ENCODE data around the gene SGMS1.

Gene SGMS1

GRCh38 chr10:50349554-50349953 lies 274.2 kb downstream of the SGMS1 start:
- H3K27ac ChIP-seq = no peak overlapping the region
- no peak for TF ChIP-seq CTCF (conservative IDR thresholded peaks at IDR 0.05)

- TF ChIP-seq CTCF (conservative IDR thresholded peaks at IDR 0.05) = no peak
- no peak overlapping the region for H3K27ac ChIP-seq
Measured at GRCh38 chr10:50347394-50347802, 276.4 kb downstream of the SGMS1 start.

GRCh38 chr10:50346942-50347341 lies 276.8 kb downstream of the SGMS1 start:
- no peak overlapping the region for H3K27ac ChIP-seq
- no peak for TF ChIP-seq CTCF (conservative IDR thresholded peaks at IDR 0.05)

- no peak overlapping the region for H3K27ac ChIP-seq
- TF ChIP-seq CTCF (conservative IDR thresholded peaks at IDR 0.05) = no peak
Measured at GRCh38 chr10:50345545-50345944, 278.2 kb downstream of the SGMS1 start.

- no peak for TF ChIP-seq CTCF (conservative IDR thresholded peaks at IDR 0.05)
Measured at GRCh38 chr10:50343702-50344331, 279.9 kb downstream of the SGMS1 start.

GRCh38 chr10:50341987-50342386 lies 281.8 kb downstream of the SGMS1 start:
- no peak overlapping the region for H3K27ac ChIP-seq
- TF ChIP-seq CTCF (conservative IDR thresholded peaks at IDR 0.05) = no peak

More at GRCh38 chr10:50343702-50344331, 279.9 kb downstream of the SGMS1 start:
- no peak overlapping the region for H3K27ac ChIP-seq

GRCh38 chr10:50336140-50336539 lies 287.6 kb downstream of the SGMS1 start:
- no peak for TF ChIP-seq CTCF (conservative IDR thresholded peaks at IDR 0.05)
- no peak overlapping the region for H3K27ac ChIP-seq
